Mucosa of descending colon (tissue), 3 donors: ENCODE data around the gene OXSM. TPM values are rescaled to one million over a fixed set of nuclear protein-coding genes. Genes with fewer than 3 reads are reported as not detected.
A peak's percentile ranks its signal among the peaks of the same experiment; 100 is the strongest.

Experiments
- ATAC-seq: fragments of 200-7000 bp; cut with Tn5 transposase; one replicate; pipeline ENCODE4 v1.9.1; 2020; ENCODE audit warnings: mild to moderate bottlenecking, moderate library complexity
- DNase-seq, 3 donors: peaks; one replicate each; pipeline ENCODE4 v3.0.0-alpha.2; 2020
- H3K36me3 ChIP-seq: fragments of 200-600 bp; one replicate; pipeline ENCODE4 v1.8.0; 2021; ENCODE audit warnings: low read depth, mild to moderate bottlenecking
- H3K4me1 ChIP-seq: fragments of 200-600 bp; one replicate; pipeline ENCODE4 v1.8.0; 2021; ENCODE audit warnings: low read depth, mild to moderate bottlenecking
- H3K4me3 ChIP-seq: fragments of 200-600 bp; one replicate; pipeline ENCODE4 v1.8.0; 2021; ENCODE audit warnings: mild to moderate bottlenecking
- H3K9me3 ChIP-seq: fragments of 200-600 bp; one replicate; pipeline ENCODE4 v1.8.0; 2021; ENCODE audit warnings: mild to moderate bottlenecking
- intact Hi-C, 2 donors: fragments of 100-400 bp; cut with DNase I in 1 of 2; cut with micrococcal nuclease in 1 of 2; formaldehyde crosslinking; loops; one replicate each; pipeline versions ENCODE4 v1.11.0 to v1.11.1; 2022; cut with DNase I, micrococcal nuclease
- total RNA-seq, 3 donors: library from RNA; stranded (reverse); fragmentation: NEBNext Ultra II Directional in 2 of 3; extraction: Animal tissue kit (Norgen Biotek cat#: 25700) in 2 of 3; gene quantifications; one replicate each; pipeline versions ENCODE4 v1.2.1 to v1.2.4, GENCODE V29; 2021 to 2023
- TF ChIP-seq, protein P1 (sequence below): fragments of 200-600 bp; IDR thresholded peaks from one replicate; pipeline ENCODE4 v1.8.0; 2022; ENCODE audit warnings: antibody characterized with exemption, mild to moderate bottlenecking
- donor health status: DM: no; HTN: no; CAD: no; lungs with moderate emphysema.
- donor health status: DM: no; HTN: no; CAD: no.
- donor health status: DM: no; HTN: yes; CAD: no.

The OXSM gene
- total RNA-seq, 3 donors from 2014 or later: 10.0 to 18.4 (median 17.4) TPM

DNA sequence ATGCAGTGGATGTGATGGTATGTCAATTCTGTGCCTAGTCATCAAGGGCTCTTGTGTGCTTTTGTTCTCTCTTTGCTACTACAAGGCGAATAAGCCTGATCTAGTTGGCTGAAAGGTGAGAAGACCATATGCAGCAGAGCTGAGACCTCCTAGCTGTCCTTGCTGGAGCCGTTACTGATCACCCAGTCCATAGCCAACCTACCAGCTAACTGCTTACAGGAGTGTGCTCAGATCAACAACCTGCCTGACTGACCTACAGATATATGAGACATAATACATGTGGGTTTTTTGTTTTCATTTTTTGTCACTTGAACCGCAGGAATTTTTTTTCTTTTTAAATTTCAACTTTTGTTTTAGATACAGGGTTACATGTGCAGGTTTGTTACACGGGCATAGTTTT is 22.8 kb downstream of the OXSM start:
- Histone ChIP-seq H3K36me3 (no peaks in the 10 kb centered on the region), H3K4me1 (peaks cover 14% of the 10 kb centered on the region), H3K4me3 (no peak overlapping the region), H3K9me3 (no peaks in the 10 kb centered on the region)
- DNase-seq (no peak), ATAC-seq (no peak)
- TF ChIP-seq, protein P1, sequence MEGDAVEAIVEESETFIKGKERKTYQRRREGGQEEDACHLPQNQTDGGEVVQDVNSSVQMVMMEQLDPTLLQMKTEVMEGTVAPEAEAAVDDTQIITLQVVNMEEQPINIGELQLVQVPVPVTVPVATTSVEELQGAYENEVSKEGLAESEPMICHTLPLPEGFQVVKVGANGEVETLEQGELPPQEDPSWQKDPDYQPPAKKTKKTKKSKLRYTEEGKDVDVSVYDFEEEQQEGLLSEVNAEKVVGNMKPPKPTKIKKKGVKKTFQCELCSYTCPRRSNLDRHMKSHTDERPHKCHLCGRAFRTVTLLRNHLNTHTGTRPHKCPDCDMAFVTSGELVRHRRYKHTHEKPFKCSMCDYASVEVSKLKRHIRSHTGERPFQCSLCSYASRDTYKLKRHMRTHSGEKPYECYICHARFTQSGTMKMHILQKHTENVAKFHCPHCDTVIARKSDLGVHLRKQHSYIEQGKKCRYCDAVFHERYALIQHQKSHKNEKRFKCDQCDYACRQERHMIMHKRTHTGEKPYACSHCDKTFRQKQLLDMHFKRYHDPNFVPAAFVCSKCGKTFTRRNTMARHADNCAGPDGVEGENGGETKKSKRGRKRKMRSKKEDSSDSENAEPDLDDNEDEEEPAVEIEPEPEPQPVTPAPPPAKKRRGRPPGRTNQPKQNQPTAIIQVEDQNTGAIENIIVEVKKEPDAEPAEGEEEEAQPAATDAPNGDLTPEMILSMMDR: no peak
- intact Hi-C loops: no loop called here

DNA sequence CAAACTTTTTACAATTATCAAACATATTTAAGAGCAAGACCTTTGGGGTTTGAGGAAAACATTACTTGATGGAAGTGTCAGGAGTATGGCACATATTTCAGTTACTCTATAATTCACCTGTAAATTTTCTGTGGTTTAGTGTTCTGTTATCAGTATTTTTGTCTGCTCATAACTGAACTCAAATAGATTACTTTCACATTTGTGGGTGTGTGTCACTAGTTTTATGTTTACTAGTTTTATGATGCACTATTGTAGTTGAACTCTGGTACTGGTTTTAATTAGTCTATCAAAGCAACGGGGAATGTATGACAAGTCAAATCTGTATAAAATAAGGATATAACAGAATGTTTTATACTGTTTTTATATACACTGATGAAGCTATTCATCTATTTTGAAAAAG is 27.2 kb downstream of the OXSM start:
- TF ChIP-seq, protein P1: no peak
- H3K36me3 ChIP-seq: no peaks in the 10 kb centered on the region
- H3K9me3 ChIP-seq: no peaks in the 10 kb centered on the region
- peak; percentile 95 for ATAC-seq
- intact Hi-C loops: no loop called here
- no peak overlapping the region for H3K4me3 ChIP-seq
- DNase-seq: no peak
- peaks cover 17% of the 10 kb centered on the region for H3K4me1 ChIP-seq

DNA sequence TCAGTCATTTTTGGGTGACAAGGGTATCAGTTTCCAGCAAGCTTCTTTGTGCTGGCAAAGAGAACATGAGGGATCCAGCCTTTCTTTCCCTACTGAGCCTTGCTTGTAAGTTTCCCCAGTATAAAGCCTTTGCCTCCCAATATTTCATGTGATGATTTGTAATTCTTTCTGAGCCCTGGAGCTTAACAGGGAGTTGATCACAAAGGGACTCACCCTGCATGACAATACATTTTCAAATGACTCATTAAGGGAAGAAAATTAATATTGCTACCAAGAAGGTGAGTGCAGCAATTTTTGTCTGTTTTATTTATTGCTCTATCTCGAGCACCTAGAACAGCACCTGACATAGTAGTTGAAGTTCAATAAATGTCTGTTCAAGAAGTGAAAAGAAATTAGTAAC is 27.7 kb downstream of the OXSM start:
- TF ChIP-seq, protein P1: no peak
- ATAC-seq (no peak), DNase-seq (no peak)
- Histone ChIP-seq H3K36me3 (no peaks in the 10 kb centered on the region), H3K4me3 (no peak overlapping the region), H3K9me3 (no peaks in the 10 kb centered on the region), H3K4me1 (peaks cover 17% of the 10 kb centered on the region)
- intact Hi-C loops: no loop called here

DNA sequence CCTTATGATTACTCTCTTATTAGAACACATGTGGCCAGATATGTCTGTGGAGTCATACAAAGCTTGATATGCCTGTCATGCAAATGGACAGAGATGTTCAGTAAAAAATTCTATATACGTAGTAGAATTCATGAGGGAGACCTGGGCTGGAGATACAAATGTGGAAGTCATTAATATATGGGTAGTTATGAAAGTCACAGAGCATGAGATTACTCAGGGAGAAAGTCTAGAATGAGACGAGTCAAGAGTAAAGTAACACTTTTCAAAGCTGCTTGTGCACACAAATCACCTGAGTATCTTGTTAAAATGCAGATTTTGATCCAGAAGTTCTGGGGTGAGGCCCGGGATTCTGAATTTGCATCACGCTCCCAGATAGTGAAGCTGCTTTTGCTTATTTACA is 28.4 kb downstream of the OXSM start:
- ATAC-seq (no peak), DNase-seq (no peak)
- intact Hi-C loops: no loop called here
- H3K4me1 ChIP-seq: peaks cover 17% of the 10 kb centered on the region
- TF ChIP-seq, protein P1: no peak
- H3K36me3 ChIP-seq: no peaks in the 10 kb centered on the region
- no peak overlapping the region for H3K4me3 ChIP-seq
- H3K9me3 ChIP-seq: no peaks in the 10 kb centered on the region

DNA sequence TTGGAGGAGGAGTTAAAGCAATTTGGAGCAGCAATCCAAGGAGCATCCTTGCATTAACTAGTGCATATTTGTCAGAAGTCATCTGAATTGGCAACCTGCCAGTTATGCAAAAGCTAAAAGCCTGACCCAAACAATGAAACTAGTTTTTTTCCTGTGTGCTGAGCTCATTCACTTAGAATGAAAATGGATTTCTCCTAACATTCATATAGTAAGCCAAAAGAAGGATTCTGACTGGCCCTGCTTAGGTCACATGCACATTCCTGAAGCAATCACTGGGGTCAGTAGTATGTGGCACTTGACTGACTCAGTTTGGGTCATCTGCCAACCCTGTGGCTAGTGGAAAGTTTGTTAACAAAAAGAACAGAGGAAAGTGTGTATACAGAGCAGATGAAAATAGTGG is 30.5 kb downstream of the OXSM start:
- peaks cover 17% of the 10 kb centered on the region for H3K4me1 ChIP-seq
- TF ChIP-seq, protein P1: no peak
- no peak overlapping the region for H3K4me3 ChIP-seq
- no peaks in the 10 kb centered on the region for H3K9me3 ChIP-seq
- intact Hi-C loops: no loop called here
- ATAC-seq: peak; percentile 29
- peak in 1 of 3 donors; percentile 22 for DNase-seq
- no peaks in the 10 kb centered on the region for H3K36me3 ChIP-seq
